ENCODE results near the gene ANKLE2.

The ANKLE2 gene

GRCh38 chr12:132690112-132690511 is 71.5 kb downstream of the ANKLE2 start:
- WGBS: 97% methylated on average over 9 of the region's 9 CpGs
- Histone ChIP-seq H3K36me3 (ENCODE audit: control insufficient read depth in 1 of 2, insufficient read depth in 2 of 2, low read depth in 1 of 2, low read length in 2 of 2) (peaks cover 0 to 5% of the 10 kb centered on the region in 2 experiments), H2BK12ac (ENCODE audit: low read length in 2 of 2) (no peak overlapping the region), H3K4ac (ENCODE audit: low read depth in 1 of 2, low read length in 2 of 2) (no peak overlapping the region), H2BK15ac (ENCODE audit: low read depth, poor library complexity, severe bottlenecking) (no peak overlapping the region), H3K4me3 (ENCODE audit: insufficient read depth in 1 of 2, low read depth in 1 of 2, low read length in 2 of 2) (no peak overlapping the region), H3K27me3 (ENCODE audit: control insufficient read depth in 1 of 2, insufficient read depth in 1 of 2, low read length in 2 of 2) (no peaks in the 10 kb centered on the region), H3K23ac (ENCODE audit: low read length in 2 of 2) (no peak overlapping the region), H4K8ac (ENCODE audit: low read length) (no peak overlapping the region), H2AFZ (ENCODE audit: low read depth, low read length) (no peak overlapping the region), H3K27ac (ENCODE audit: low read length, poor library complexity, severe bottlenecking) (no peak overlapping the region), H3K14ac (ENCODE audit: low read length in 2 of 2) (no peak overlapping the region), H2BK120ac (ENCODE audit: low read depth, low read length) (no peak overlapping the region), H4K91ac (ENCODE audit: low read length) (no peak overlapping the region), H3K79me1 (replicated peaks; ENCODE audit: low read length, poor library complexity, severe bottlenecking) (peaks cover 11% of the 10 kb centered on the region), H3K18ac (ENCODE audit: low read depth in 1 of 2, low read length in 2 of 2) (no peak overlapping the region), H3K9ac (ENCODE audit: low read length) (no peak overlapping the region), H3K4me1 (ENCODE audit: control insufficient read depth, insufficient read depth, low read depth, low read length) (peaks cover 8% of the 10 kb centered on the region), H3K4me2 (ENCODE audit: low read length, poor library complexity, severe bottlenecking) (no peak overlapping the region), H2AK5ac (ENCODE audit: low read length, severe bottlenecking) (no peak overlapping the region), H3K9me3 (ENCODE audit: control insufficient read depth, low read length) (no peaks in the 10 kb centered on the region), H2BK5ac (ENCODE audit: low read depth, low read length, poor library complexity, severe bottlenecking) (no peak overlapping the region)
- DNase-seq: no peak

GRCh38 chr12:132689227-132689626 is 72.4 kb downstream of the ANKLE2 start:
- no peak overlapping the region for H2BK120ac ChIP-seq (ENCODE audit: low read depth, low read length)
- no peak overlapping the region for H3K4ac ChIP-seq (ENCODE audit: low read depth in 1 of 2, low read length in 2 of 2)
- no peak overlapping the region for H4K91ac ChIP-seq (ENCODE audit: low read length)
- no peak overlapping the region for H3K23ac ChIP-seq (ENCODE audit: low read length in 2 of 2)
- H2AK5ac ChIP-seq (ENCODE audit: low read length, severe bottlenecking): no peak overlapping the region
- H3K4me2 ChIP-seq (ENCODE audit: low read length, poor library complexity, severe bottlenecking): peak overlapping the region; percentile 59
- 51% methylated on average over 18 of the region's 18 CpGs for WGBS
- H3K79me1 ChIP-seq (replicated peaks; ENCODE audit: low read length, poor library complexity, severe bottlenecking): peaks cover 11% of the 10 kb centered on the region
- H2BK5ac ChIP-seq (ENCODE audit: low read depth, low read length, poor library complexity, severe bottlenecking): no peak overlapping the region
- H3K4me3 ChIP-seq (ENCODE audit: insufficient read depth in 1 of 2, low read depth in 1 of 2, low read length in 2 of 2): no peak overlapping the region
- peaks cover 8% of the 10 kb centered on the region for H3K4me1 ChIP-seq (ENCODE audit: control insufficient read depth, insufficient read depth, low read depth, low read length)
- H2BK12ac ChIP-seq (ENCODE audit: low read length in 2 of 2): no peak overlapping the region
- no peaks in the 10 kb centered on the region for H3K27me3 ChIP-seq (ENCODE audit: control insufficient read depth in 1 of 2, insufficient read depth in 1 of 2, low read length in 2 of 2)
- peak overlapping the region in 1 of 2 experiments; percentile 5 for H3K18ac ChIP-seq (ENCODE audit: low read depth in 1 of 2, low read length in 2 of 2)
- peak overlapping the region; percentile 4 for H4K8ac ChIP-seq (ENCODE audit: low read length)
- no peak overlapping the region for H3K9ac ChIP-seq (ENCODE audit: low read length)
- no peak overlapping the region for H2AFZ ChIP-seq (ENCODE audit: low read depth, low read length)
- no peak overlapping the region for H3K27ac ChIP-seq (ENCODE audit: low read length, poor library complexity, severe bottlenecking)
- H3K14ac ChIP-seq (ENCODE audit: low read length in 2 of 2): no peak overlapping the region
- H3K36me3 ChIP-seq (ENCODE audit: control insufficient read depth in 1 of 2, insufficient read depth in 2 of 2, low read depth in 1 of 2, low read length in 2 of 2): peaks cover 0 to 5% of the 10 kb centered on the region in 2 experiments
- H3K9me3 ChIP-seq (ENCODE audit: control insufficient read depth, low read length): no peaks in the 10 kb centered on the region
- peak overlapping the region; percentile 7 for H2BK15ac ChIP-seq (ENCODE audit: low read depth, poor library complexity, severe bottlenecking)
- no peak for DNase-seq

- peak within 1 kb of the TSS in 1 of 2 experiments; percentile 73 for H3K4ac ChIP-seq (ENCODE audit: low read depth in 1 of 2, low read length in 2 of 2)
- H3K18ac ChIP-seq (ENCODE audit: low read depth in 1 of 2, low read length in 2 of 2): peak within 1 kb of the TSS; percentile 78 to 83
- no peak within 1 kb of the TSS for H2BK15ac ChIP-seq (ENCODE audit: low read depth, poor library complexity, severe bottlenecking)
- no peak within 1 kb of the TSS for H2BK5ac ChIP-seq (ENCODE audit: low read depth, low read length, poor library complexity, severe bottlenecking)
- peak within 1 kb of the TSS; percentile 75 for H4K91ac ChIP-seq (ENCODE audit: low read length)
- H3K79me1 ChIP-seq (replicated peaks; ENCODE audit: low read length, poor library complexity, severe bottlenecking): peaks cover 13% of the 10 kb centered on the region
- H3K4me2 ChIP-seq (ENCODE audit: low read length, poor library complexity, severe bottlenecking): peak within 1 kb of the TSS; percentile 84
- H3K9ac ChIP-seq (ENCODE audit: low read length): peak within 1 kb of the TSS; percentile 70
- DNase-seq: peak; percentile 93
- 1% methylated on average over 98 of the region's 134 CpGs for whole genome bisulfite sequencing
- H3K27ac ChIP-seq (ENCODE audit: low read length, poor library complexity, severe bottlenecking): no peak within 1 kb of the TSS
- H2BK12ac ChIP-seq (ENCODE audit: low read length in 2 of 2): no peak within 1 kb of the TSS
- peaks cover 0 to 5% of the 10 kb centered on the region in 2 experiments for H3K36me3 ChIP-seq (ENCODE audit: control insufficient read depth in 1 of 2, insufficient read depth in 2 of 2, low read depth in 1 of 2, low read length in 2 of 2)
- H2AFZ ChIP-seq (ENCODE audit: low read depth, low read length): peak within 1 kb of the TSS; percentile 95
- peak within 1 kb of the TSS; percentile 89 for H4K8ac ChIP-seq (ENCODE audit: low read length)
- H3K4me3 ChIP-seq (ENCODE audit: insufficient read depth in 1 of 2, low read depth in 1 of 2, low read length in 2 of 2): peak within 1 kb of the TSS; percentile 74 to 89
- H3K4me1 ChIP-seq (ENCODE audit: control insufficient read depth, insufficient read depth, low read depth, low read length): peaks cover 8% of the 10 kb centered on the region
- peak within 1 kb of the TSS in 1 of 2 experiments; percentile 88 for H3K14ac ChIP-seq (ENCODE audit: low read length in 2 of 2)
- H3K9me3 ChIP-seq (ENCODE audit: control insufficient read depth, low read length): no peaks in the 10 kb centered on the region
- no peaks in the 10 kb centered on the region for H3K27me3 ChIP-seq (ENCODE audit: control insufficient read depth in 1 of 2, insufficient read depth in 1 of 2, low read length in 2 of 2)
- H2AK5ac ChIP-seq (ENCODE audit: low read length, severe bottlenecking): no peak within 1 kb of the TSS
- peak within 1 kb of the TSS; percentile 49 for H2BK120ac ChIP-seq (ENCODE audit: low read depth, low read length)
- peak within 1 kb of the TSS in 1 of 2 experiments; percentile 72 for H3K23ac ChIP-seq (ENCODE audit: low read length in 2 of 2)
Measured at GRCh38 chr12:132687211-132688164, 74.1 kb downstream of the ANKLE2 start, which contains the start of the genes POLE and PXMP2. POLE (minus strand) TSS chr12:132687342; CDS start chr12:132687315, 27 bp downstream. PXMP2 (plus strand) TSS chr12:132687587; CDS start chr12:132687671, 84 bp downstream.

- Histone ChIP-seq H4K8ac (ENCODE audit: low read length) (no peak overlapping the region), H3K14ac (ENCODE audit: low read length in 2 of 2) (no peak overlapping the region), H3K18ac (ENCODE audit: low read depth in 1 of 2, low read length in 2 of 2) (peak overlapping the region; percentile 38 to 43), H3K23ac (ENCODE audit: low read length in 2 of 2) (no peak overlapping the region), H2AK5ac (ENCODE audit: low read length, severe bottlenecking) (no peak overlapping the region), H2BK5ac (ENCODE audit: low read depth, low read length, poor library complexity, severe bottlenecking) (no peak overlapping the region), H3K27me3 (ENCODE audit: control insufficient read depth in 1 of 2, insufficient read depth in 1 of 2, low read length in 2 of 2) (no peaks in the 10 kb centered on the region), H2AFZ (ENCODE audit: low read depth, low read length) (peak overlapping the region; percentile 95), H3K9ac (ENCODE audit: low read length) (peak overlapping the region; percentile 70), H3K4ac (ENCODE audit: low read depth in 1 of 2, low read length in 2 of 2) (peak overlapping the region in 1 of 2 experiments; percentile 50), H3K27ac (ENCODE audit: low read length, poor library complexity, severe bottlenecking) (no peak overlapping the region), H3K4me1 (ENCODE audit: control insufficient read depth, insufficient read depth, low read depth, low read length) (peaks cover 8% of the 10 kb centered on the region), H3K79me1 (replicated peaks; ENCODE audit: low read length, poor library complexity, severe bottlenecking) (peaks cover 13% of the 10 kb centered on the region), H4K91ac (ENCODE audit: low read length) (peak overlapping the region; percentile 61), H2BK12ac (ENCODE audit: low read length in 2 of 2) (no peak overlapping the region), H3K4me3 (ENCODE audit: insufficient read depth in 1 of 2, low read depth in 1 of 2, low read length in 2 of 2) (peak overlapping the region; percentile 74 to 86), H3K36me3 (ENCODE audit: control insufficient read depth in 1 of 2, insufficient read depth in 2 of 2, low read depth in 1 of 2, low read length in 2 of 2) (peaks cover 0 to 4% of the 10 kb centered on the region in 2 experiments), H2BK120ac (ENCODE audit: low read depth, low read length) (peak overlapping the region; percentile 49), H3K4me2 (ENCODE audit: low read length, poor library complexity, severe bottlenecking) (peak overlapping the region; percentile 79), H3K9me3 (ENCODE audit: control insufficient read depth, low read length) (no peaks in the 10 kb centered on the region), H2BK15ac (ENCODE audit: low read depth, poor library complexity, severe bottlenecking) (no peak overlapping the region)
- WGBS: 1% methylated on average over 48 of the region's 55 CpGs
- no peak for DNase-seq
Measured at GRCh38 chr12:132686825-132687210, 74.8 kb downstream of the ANKLE2 start.
